Measurements from ENCODE around the gene TPMT. TPM values are rescaled to one million over a fixed set of nuclear protein-coding genes. Genes with fewer than 3 reads are reported as not detected.

The TPMT gene
- total and polyA plus RNA-seq, 2 donors: 12.8 to 20.6 TPM

DNA sequence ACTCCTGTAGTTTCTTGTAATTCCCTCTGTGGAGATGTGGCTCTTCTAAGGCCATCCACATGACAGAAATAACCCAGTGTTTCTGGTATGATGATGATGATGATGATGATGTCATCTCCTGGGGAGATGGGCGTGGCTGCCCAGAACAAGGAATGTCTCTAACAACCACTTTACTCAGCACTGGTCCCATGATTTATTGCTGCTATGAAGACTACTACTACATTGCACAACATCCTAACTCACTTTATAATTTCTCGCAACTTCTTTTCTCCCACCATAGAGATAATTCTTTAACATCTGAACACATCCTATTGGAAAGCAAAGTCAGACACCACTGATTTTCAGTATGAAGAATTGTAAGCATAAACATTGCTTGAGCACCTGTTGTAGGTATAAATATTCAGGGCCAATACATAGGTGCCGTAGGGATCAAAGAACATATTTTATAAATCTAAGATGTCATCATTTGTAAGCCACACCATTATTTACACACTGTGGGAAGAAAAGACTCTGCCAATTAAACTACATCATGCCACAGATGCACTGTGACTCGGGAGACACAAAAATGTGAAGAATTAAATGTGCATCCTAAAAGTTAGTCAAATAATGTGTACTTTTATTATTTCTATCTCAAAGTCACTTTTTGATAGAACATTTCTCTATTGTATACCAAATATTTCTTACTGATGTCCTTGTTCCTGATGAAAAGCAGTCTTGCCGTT is 6.4 kb downstream of the TPMT start:
- no peak for DNase-seq (ENCODE audit: low read depth in 6 of 9, low spot score in 9 of 9)
- Histone ChIP-seq H3K9me3 (ENCODE audit: control insufficient read depth in 2 of 2, insufficient read depth in 1 of 2, low read length in 1 of 2) (no peaks in the 10 kb centered on the region), H3K4me3 (ENCODE audit: low read length in 2 of 2) (no peak overlapping the region), H3K27me3 (ENCODE audit: control insufficient read depth in 2 of 2, insufficient read depth in 1 of 2, low read length in 1 of 2) (no peaks in the 10 kb centered on the region), H3K36me3 (ENCODE audit: control insufficient read depth in 2 of 2, insufficient read depth in 2 of 2, low read length in 1 of 2) (no peaks in the 10 kb centered on the region), H3K27ac (ENCODE audit: low read depth in 1 of 2, low read length in 1 of 2) (no peak overlapping the region), H3K4me1 (ENCODE audit: control insufficient read depth in 2 of 2, insufficient read depth in 2 of 2, low read length in 2 of 2) (peaks cover 3 to 4% of the 10 kb centered on the region in 2 donors)
- 98% methylated on average over 5 of the region's 5 CpGs for WGBS

GRCh38 chr6:18147616-18148015 is 7.3 kb downstream of the TPMT start:
- no peak for DNase-seq (ENCODE audit: low read depth in 6 of 9, low spot score in 9 of 9)
- Histone ChIP-seq H3K27ac (ENCODE audit: low read depth in 1 of 2, low read length in 1 of 2) (no peak overlapping the region), H3K9me3 (ENCODE audit: control insufficient read depth in 2 of 2, insufficient read depth in 1 of 2, low read length in 1 of 2) (no peaks in the 10 kb centered on the region), H3K4me3 (ENCODE audit: low read length in 2 of 2) (no peak overlapping the region), H3K27me3 (ENCODE audit: control insufficient read depth in 2 of 2, insufficient read depth in 1 of 2, low read length in 1 of 2) (no peaks in the 10 kb centered on the region), H3K4me1 (ENCODE audit: control insufficient read depth in 2 of 2, insufficient read depth in 2 of 2, low read length in 2 of 2) (peaks cover 0 to 2% of the 10 kb centered on the region in 2 donors), H3K36me3 (ENCODE audit: control insufficient read depth in 2 of 2, insufficient read depth in 2 of 2, low read length in 1 of 2) (no peaks in the 10 kb centered on the region)
- 98% methylated on average over 2 of the region's 2 CpGs for WGBS

- no peak for DNase-seq (ENCODE audit: low read depth in 6 of 9, low spot score in 9 of 9)
- no peak overlapping the region for H3K27ac ChIP-seq (ENCODE audit: low read depth in 1 of 2, low read length in 1 of 2)
- peaks cover 3% of the 10 kb centered on the region in 2 donors for H3K36me3 ChIP-seq (ENCODE audit: control insufficient read depth in 2 of 2, insufficient read depth in 2 of 2, low read length in 1 of 2)
- H3K4me3 ChIP-seq (ENCODE audit: low read length in 2 of 2): no peak overlapping the region
- H3K9me3 ChIP-seq (ENCODE audit: control insufficient read depth in 2 of 2, insufficient read depth in 1 of 2, low read length in 1 of 2): no peaks in the 10 kb centered on the region
- WGBS: 97% methylated on average over 2 of the region's 2 CpGs
- no peaks in the 10 kb centered on the region for H3K27me3 ChIP-seq (ENCODE audit: control insufficient read depth in 2 of 2, insufficient read depth in 1 of 2, low read length in 1 of 2)
- no peaks in the 10 kb centered on the region for H3K4me1 ChIP-seq (ENCODE audit: control insufficient read depth in 2 of 2, insufficient read depth in 2 of 2, low read length in 2 of 2)
Measured at GRCh38 chr6:18147160-18147559, 7.7 kb downstream of the TPMT start.

- no peak overlapping the region for H3K27ac ChIP-seq (ENCODE audit: low read depth in 1 of 2, low read length in 1 of 2)
- peaks cover 18 to 19% of the 10 kb centered on the region in 2 donors for H3K36me3 ChIP-seq (ENCODE audit: control insufficient read depth in 2 of 2, insufficient read depth in 2 of 2, low read length in 1 of 2)
- H3K4me1 ChIP-seq (ENCODE audit: control insufficient read depth in 2 of 2, insufficient read depth in 2 of 2, low read length in 2 of 2): no peaks in the 10 kb centered on the region
- H3K9me3 ChIP-seq (ENCODE audit: control insufficient read depth in 2 of 2, insufficient read depth in 1 of 2, low read length in 1 of 2): no peaks in the 10 kb centered on the region
- WGBS: 97% methylated on average over 3 of the region's 3 CpGs
- no peak for DNase-seq (ENCODE audit: low read depth in 6 of 9, low spot score in 9 of 9)
- no peak overlapping the region for H3K4me3 ChIP-seq (ENCODE audit: low read length in 2 of 2)
- no peaks in the 10 kb centered on the region for H3K27me3 ChIP-seq (ENCODE audit: control insufficient read depth in 2 of 2, insufficient read depth in 1 of 2, low read length in 1 of 2)
Measured at GRCh38 chr6:18142591-18142861, 12.4 kb downstream of the TPMT start.

DNA sequence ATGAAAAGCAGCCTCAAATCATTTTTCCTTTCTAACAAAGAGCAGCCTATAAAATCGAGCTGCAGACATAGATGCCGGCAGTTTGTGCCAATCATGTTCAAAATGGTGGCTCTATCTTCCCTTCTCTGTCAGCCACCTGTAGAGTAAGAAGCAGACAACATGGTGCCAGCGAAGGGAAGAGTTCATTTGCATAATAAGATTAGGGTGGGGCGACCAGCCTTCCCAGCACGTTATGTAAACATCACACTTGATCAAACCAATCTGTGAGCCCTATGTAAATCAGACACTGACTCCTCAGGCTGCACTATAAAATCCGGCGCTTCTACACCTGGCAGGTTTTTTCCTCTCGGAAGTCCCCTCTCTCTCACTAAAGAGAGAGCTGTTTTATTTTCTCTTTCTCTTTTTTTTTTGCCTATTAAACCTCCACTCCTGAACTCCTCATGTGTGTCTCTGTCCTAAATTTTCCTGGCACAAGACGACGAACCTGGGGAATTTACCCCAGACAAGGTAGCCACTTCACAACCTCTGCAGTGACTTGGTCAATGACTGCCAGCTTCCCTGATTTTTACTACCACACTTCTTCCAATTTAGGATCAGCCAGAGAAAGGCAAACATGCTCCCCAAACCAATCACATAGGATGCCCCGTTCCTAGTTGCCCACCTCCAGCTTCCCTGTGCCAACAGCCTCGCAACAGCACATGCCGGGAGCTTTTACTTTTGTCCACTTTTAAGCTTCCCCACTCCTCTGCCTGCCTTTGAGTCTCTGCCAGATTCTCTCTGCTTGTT is 12.9 kb downstream of the TPMT start:
- Histone ChIP-seq H3K27me3 (ENCODE audit: control insufficient read depth in 2 of 2, insufficient read depth in 1 of 2, low read length in 1 of 2) (no peaks in the 10 kb centered on the region), H3K4me1 (ENCODE audit: control insufficient read depth in 2 of 2, insufficient read depth in 2 of 2, low read length in 2 of 2) (no peaks in the 10 kb centered on the region), H3K9me3 (ENCODE audit: control insufficient read depth in 2 of 2, insufficient read depth in 1 of 2, low read length in 1 of 2) (no peaks in the 10 kb centered on the region), H3K36me3 (ENCODE audit: control insufficient read depth in 2 of 2, insufficient read depth in 2 of 2, low read length in 1 of 2) (peaks cover 18 to 19% of the 10 kb centered on the region in 2 donors), H3K27ac (ENCODE audit: low read depth in 1 of 2, low read length in 1 of 2) (no peak overlapping the region), H3K4me3 (ENCODE audit: low read length in 2 of 2) (no peak overlapping the region)
- 95% methylated on average over 13 of the region's 13 CpGs for WGBS
- DNase-seq (ENCODE audit: low read depth in 6 of 9, low spot score in 9 of 9): no peak

DNA sequence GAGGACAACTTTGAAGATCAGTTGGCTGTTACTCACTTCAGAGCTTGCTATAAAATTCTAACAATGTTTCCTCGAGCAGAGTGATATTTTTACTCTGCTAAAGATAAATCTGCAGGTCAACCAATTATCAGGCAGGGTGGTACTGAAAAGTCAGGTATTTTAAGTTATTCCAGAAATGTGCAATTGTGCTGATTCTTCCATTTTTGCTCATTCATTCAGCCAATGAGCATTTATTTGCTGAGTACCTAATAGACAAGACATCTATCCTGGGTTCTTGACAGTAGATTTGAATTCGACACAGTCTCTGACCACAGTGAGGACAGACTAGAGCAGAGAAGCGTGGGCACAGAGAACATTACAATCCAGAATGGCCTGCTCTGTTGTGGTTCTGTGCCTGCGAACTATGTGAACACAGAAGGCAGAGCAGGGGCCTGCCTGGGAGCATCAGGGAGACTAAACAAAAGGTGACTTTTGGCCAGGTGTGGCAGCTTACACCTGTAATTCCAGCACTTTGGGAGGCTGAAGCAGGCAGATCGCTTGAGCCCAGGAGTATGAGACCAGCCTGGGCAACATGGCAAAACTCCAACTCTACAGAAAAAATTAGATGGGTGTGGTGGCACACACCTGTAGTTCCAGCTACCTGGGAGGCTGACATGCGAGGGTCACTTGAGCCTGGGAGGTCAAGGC is 14.8 kb downstream of the TPMT start:
- H3K4me1 ChIP-seq (ENCODE audit: control insufficient read depth in 2 of 2, insufficient read depth in 2 of 2, low read length in 2 of 2): peaks cover 0 to 2% of the 10 kb centered on the region in 2 donors
- no peak overlapping the region for H3K27ac ChIP-seq (ENCODE audit: low read depth in 1 of 2, low read length in 1 of 2)
- 97% methylated on average over 6 of the region's 6 CpGs for WGBS
- no peak overlapping the region for H3K4me3 ChIP-seq (ENCODE audit: low read length in 2 of 2)
- no peaks in the 10 kb centered on the region for H3K9me3 ChIP-seq (ENCODE audit: control insufficient read depth in 2 of 2, insufficient read depth in 1 of 2, low read length in 1 of 2)
- peaks cover 18 to 19% of the 10 kb centered on the region in 2 donors for H3K36me3 ChIP-seq (ENCODE audit: control insufficient read depth in 2 of 2, insufficient read depth in 2 of 2, low read length in 1 of 2)
- DNase-seq (ENCODE audit: low read depth in 6 of 9, low spot score in 9 of 9): no peak
- H3K27me3 ChIP-seq (ENCODE audit: control insufficient read depth in 2 of 2, insufficient read depth in 1 of 2, low read length in 1 of 2): no peaks in the 10 kb centered on the region

- Histone ChIP-seq H3K4me1 (ENCODE audit: control insufficient read depth in 2 of 2, insufficient read depth in 2 of 2, low read length in 2 of 2) (peaks cover 0 to 6% of the 10 kb centered on the region in 2 donors), H3K4me3 (ENCODE audit: low read length in 2 of 2) (no peak overlapping the region), H3K36me3 (ENCODE audit: control insufficient read depth in 2 of 2, insufficient read depth in 2 of 2, low read length in 1 of 2) (peaks cover 18 to 19% of the 10 kb centered on the region in 2 donors), H3K27ac (ENCODE audit: low read depth in 1 of 2, low read length in 1 of 2) (no peak overlapping the region), H3K27me3 (ENCODE audit: control insufficient read depth in 2 of 2, insufficient read depth in 1 of 2, low read length in 1 of 2) (no peaks in the 10 kb centered on the region), H3K9me3 (ENCODE audit: control insufficient read depth in 2 of 2, insufficient read depth in 1 of 2, low read length in 1 of 2) (no peaks in the 10 kb centered on the region)
- DNase-seq (ENCODE audit: low read depth in 6 of 9, low spot score in 9 of 9): no peak
- WGBS: 99% methylated on average over 5 of the region's 5 CpGs
Measured at GRCh38 chr6:18138906-18139305, 16.0 kb downstream of the TPMT start.

- 98% methylated on average over 10 of the region's 10 CpGs for WGBS
- peaks cover 12 to 24% of the 10 kb centered on the region in 2 donors for H3K36me3 ChIP-seq (ENCODE audit: control insufficient read depth in 2 of 2, insufficient read depth in 2 of 2, low read length in 1 of 2)
- no peaks in the 10 kb centered on the region for H3K27me3 ChIP-seq (ENCODE audit: control insufficient read depth in 2 of 2, insufficient read depth in 1 of 2, low read length in 1 of 2)
- no peaks in the 10 kb centered on the region for H3K9me3 ChIP-seq (ENCODE audit: control insufficient read depth in 2 of 2, insufficient read depth in 1 of 2, low read length in 1 of 2)
- peaks cover 0 to 6% of the 10 kb centered on the region in 2 donors for H3K4me1 ChIP-seq (ENCODE audit: control insufficient read depth in 2 of 2, insufficient read depth in 2 of 2, low read length in 2 of 2)
- no peak overlapping the region for H3K27ac ChIP-seq (ENCODE audit: low read depth in 1 of 2, low read length in 1 of 2)
- no peak for DNase-seq (ENCODE audit: low read depth in 6 of 9, low spot score in 9 of 9)
- no peak overlapping the region for H3K4me3 ChIP-seq (ENCODE audit: low read length in 2 of 2)
Measured at GRCh38 chr6:18136260-18136659, 18.6 kb downstream of the TPMT start.

DNA sequence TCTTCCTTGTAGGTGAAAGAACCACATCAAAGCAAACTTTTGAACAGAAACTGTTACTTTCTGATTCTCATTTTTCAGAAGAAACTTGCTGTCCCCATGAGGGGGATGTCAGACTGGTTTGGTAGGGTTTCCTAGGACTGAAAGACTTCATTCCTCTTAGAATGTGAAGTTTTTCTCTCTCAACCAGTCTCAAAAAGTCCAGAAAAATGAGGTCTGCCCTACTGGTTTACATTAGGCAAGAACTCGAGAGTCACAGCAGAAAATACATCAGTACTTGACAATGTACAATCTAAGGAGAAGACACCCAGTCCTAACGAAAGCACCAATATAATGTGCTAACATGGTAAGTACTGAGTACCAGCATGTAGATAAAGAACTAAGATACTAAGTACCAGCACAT is 19.7 kb downstream of the TPMT start:
- WGBS: 98% methylated on average over 2 of the region's 2 CpGs
- no peaks in the 10 kb centered on the region for H3K9me3 ChIP-seq (ENCODE audit: control insufficient read depth in 2 of 2, insufficient read depth in 1 of 2, low read length in 1 of 2)
- no peak for DNase-seq (ENCODE audit: low read depth in 6 of 9, low spot score in 9 of 9)
- H3K27me3 ChIP-seq (ENCODE audit: control insufficient read depth in 2 of 2, insufficient read depth in 1 of 2, low read length in 1 of 2): no peaks in the 10 kb centered on the region
- no peak overlapping the region for H3K4me3 ChIP-seq (ENCODE audit: low read length in 2 of 2)
- H3K27ac ChIP-seq (ENCODE audit: low read depth in 1 of 2, low read length in 1 of 2): no peak overlapping the region
- peaks cover 0 to 6% of the 10 kb centered on the region in 2 donors for H3K4me1 ChIP-seq (ENCODE audit: control insufficient read depth in 2 of 2, insufficient read depth in 2 of 2, low read length in 2 of 2)
- peaks cover 4 to 21% of the 10 kb centered on the region in 2 donors for H3K36me3 ChIP-seq (ENCODE audit: control insufficient read depth in 2 of 2, insufficient read depth in 2 of 2, low read length in 1 of 2)

Data from thymus (tissue), 11 donors.